Measurements from ENCODE around the gene CSNK2A3.

Gene CSNK2A3

GRCh38 chr11:11336664-11337063 lies 16.4 kb downstream of the CSNK2A3 start:
- no peak overlapping the region for H3K4me3 ChIP-seq (replicated peaks; ENCODE audit: insufficient read depth, low read length)
- H3K27ac ChIP-seq (replicated peaks), result no peak overlapping the region
- no peak for DNase-seq (ENCODE audit: low read depth in 1 of 2, low spot score in 1 of 2)
- no peaks in the 10 kb centered on the region for H3K27me3 ChIP-seq (ENCODE audit: insufficient read depth, poor library complexity, severe bottlenecking)
- no peak for TF ChIP-seq REST (IDR thresholded peaks at IDR 0.05; ENCODE audit: insufficient replicate concordance, low read depth)
- TF ChIP-seq GABPA (IDR thresholded peaks at IDR 0.05; ENCODE audit: low read depth), result no peak
- TF ChIP-seq CTCF (IDR thresholded peaks at IDR 0.05; ENCODE audit: insufficient read depth, low read length), result no peak
- no peak for TF ChIP-seq POLR2AphosphoS5 (IDR thresholded peaks at IDR 0.05; ENCODE audit: low read depth)
- no peak for TF ChIP-seq SPI1 (IDR thresholded peaks at IDR 0.05; ENCODE audit: borderline replicate concordance, low read depth)

- TF ChIP-seq GABPA (IDR thresholded peaks at IDR 0.05; ENCODE audit: low read depth) (no peak), POLR2AphosphoS5 (IDR thresholded peaks at IDR 0.05; ENCODE audit: low read depth) (no peak), CTCF (IDR thresholded peaks at IDR 0.05; ENCODE audit: insufficient read depth, low read length) (no peak), SPI1 (IDR thresholded peaks at IDR 0.05; ENCODE audit: borderline replicate concordance, low read depth) (no peak), REST (IDR thresholded peaks at IDR 0.05; ENCODE audit: insufficient replicate concordance, low read depth) (no peak)
- H3K27me3 ChIP-seq (ENCODE audit: insufficient read depth, poor library complexity, severe bottlenecking), result no peaks in the 10 kb centered on the region
- DNase-seq (ENCODE audit: low read depth in 1 of 2, low spot score in 1 of 2), result no peak
- H3K4me3 ChIP-seq (replicated peaks; ENCODE audit: insufficient read depth, low read length), result no peak overlapping the region
- H3K27ac ChIP-seq (replicated peaks), result no peak overlapping the region
Observed at GRCh38 chr11:11335043-11335442, 18.0 kb downstream of the CSNK2A3 start.

- DNase-seq (ENCODE audit: low read depth in 1 of 2, low spot score in 1 of 2), result no peak
- no peaks in the 10 kb centered on the region for H3K27me3 ChIP-seq (ENCODE audit: insufficient read depth, poor library complexity, severe bottlenecking)
- no peak overlapping the region for H3K4me3 ChIP-seq (replicated peaks; ENCODE audit: insufficient read depth, low read length)
- TF ChIP-seq SPI1 (IDR thresholded peaks at IDR 0.05; ENCODE audit: borderline replicate concordance, low read depth), result no peak
- no peak for TF ChIP-seq REST (IDR thresholded peaks at IDR 0.05; ENCODE audit: insufficient replicate concordance, low read depth)
- TF ChIP-seq POLR2AphosphoS5 (IDR thresholded peaks at IDR 0.05; ENCODE audit: low read depth), result no peak
- no peak for TF ChIP-seq GABPA (IDR thresholded peaks at IDR 0.05; ENCODE audit: low read depth)
- no peak overlapping the region for H3K27ac ChIP-seq (replicated peaks)
Observed at GRCh38 chr11:11334607-11335006, 18.4 kb downstream of the CSNK2A3 start.
